Pons (tissue), 1 donor: ENCODE measurements around the gene RTKN.
"Not testable (repeated sequence)": the region's sequence is repeated elsewhere in the genome, so short reads cannot be mapped to it uniquely, and the experiment has no call there.

Source experiments
- DNase-seq: peaks from one replicate; pipeline ENCODE4 v3.0.0-alpha.2; 2016; ENCODE audit warnings: low spot score

RTKN gene

DNA sequence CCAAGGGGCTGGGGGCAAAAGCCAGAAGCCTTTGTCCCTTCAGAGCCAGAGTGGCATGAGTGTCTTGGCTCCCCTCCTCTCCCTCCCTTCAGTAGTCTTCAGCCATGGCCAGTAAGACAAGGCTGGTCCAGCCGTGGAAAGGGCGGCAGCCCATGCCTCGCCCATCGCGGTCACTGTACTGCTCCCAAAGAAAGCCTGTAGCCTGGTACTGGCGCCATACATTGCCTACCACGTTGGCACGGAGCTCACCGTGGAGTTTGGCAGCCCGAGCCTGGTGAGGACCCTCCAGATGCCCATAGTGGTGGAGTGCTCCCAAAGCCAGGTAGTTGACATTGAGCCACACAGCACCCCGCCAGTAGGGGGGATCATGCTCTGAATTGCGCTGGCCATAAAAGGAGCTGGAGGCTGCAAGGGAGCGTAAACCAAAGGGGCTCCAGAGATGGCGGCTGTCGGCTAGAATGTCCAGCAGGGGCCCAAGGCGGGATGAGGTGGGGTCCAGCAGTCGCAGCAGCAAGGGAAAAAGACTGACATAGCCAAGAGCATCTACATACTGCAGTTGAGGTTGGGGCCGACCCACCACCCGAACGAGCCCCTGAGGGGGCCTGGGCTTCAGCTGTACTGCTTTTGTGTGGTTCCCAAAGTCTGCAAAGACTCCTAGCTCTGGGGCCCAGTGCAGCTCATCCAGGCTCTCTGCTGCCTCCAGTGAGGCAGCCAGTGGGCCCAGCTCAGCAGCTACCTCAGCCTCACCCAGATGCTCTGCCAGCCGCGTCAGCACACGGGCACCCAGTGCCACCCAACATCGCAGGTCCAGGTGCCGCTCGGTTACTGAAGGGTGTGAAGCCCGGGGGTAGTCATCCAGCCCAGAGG lies 19.7 kb upstream of the RTKN start:
- no peak for DNase-seq

DNA sequence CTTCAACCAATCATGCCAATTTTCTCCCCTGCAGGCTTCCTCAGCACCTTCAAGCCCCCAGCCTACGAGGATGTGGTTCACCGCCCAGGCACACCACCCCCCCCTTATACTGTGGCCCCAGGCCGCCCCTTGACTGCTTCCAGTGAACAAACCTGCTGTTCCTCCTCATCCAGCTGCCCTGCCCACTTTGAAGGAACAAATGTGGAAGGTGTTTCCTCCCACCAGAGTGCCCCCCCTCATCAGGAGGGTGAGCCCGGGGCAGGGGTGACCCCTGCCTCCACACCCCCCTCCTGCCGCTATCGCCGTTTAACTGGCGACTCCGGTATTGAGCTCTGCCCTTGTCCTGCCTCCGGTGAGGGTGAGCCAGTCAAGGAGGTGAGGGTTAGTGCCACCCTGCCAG lies 18.4 kb upstream of the RTKN start:
- DNase-seq, result not testable (repeated sequence)

DNA sequence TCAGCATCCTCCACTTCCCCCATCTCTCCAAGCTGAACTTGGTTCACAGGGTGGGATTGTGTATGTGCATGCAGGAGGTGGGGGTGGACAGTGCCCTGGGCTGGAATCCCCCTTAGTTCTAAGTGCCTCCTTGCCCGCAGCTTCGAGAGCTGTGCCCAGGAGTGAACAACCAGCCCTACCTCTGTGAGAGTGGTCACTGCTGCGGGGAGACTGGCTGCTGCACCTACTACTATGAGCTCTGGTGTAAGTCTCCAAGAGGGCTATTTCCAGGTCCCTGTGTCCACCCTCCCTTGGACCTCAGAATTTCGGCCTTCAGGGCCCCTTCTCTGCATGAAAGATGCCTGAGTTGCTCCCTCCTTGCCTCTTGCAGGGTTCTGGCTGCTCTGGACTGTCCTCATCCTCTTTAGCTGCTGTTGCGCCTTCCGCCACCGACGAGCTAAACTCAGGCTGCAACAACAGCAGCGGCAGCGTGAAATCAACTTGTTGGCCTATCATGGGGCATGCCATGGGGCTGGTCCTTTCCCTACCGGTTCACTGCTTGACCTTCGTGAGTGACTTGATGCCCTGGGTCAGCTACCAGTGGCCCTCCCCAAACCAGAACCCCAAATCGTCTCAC lies 17.9 kb upstream of the RTKN start:
- DNase-seq, result not testable (repeated sequence)

DNA sequence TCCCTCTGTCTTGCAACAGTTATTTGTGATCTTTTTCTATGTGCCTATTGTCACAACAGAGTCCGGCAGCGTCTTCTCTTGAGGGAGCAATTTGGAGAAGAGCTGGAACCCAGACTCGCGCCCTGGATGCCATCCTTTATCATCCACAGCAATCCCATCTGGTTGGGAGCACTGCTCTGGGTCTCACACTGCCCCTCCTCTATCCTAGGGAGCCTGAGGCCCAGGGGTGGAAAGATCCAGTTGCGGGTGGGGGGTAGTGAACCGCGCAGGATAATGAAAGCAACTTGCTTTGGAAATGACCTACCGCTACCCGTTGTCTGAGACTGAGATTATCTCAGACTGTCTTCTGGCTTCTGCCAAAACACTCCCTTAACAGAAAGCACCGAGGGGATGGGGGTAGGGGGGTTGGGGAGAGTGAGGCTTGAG lies 17.2 kb upstream of the RTKN start:
- DNase-seq, result no peak

DNA sequence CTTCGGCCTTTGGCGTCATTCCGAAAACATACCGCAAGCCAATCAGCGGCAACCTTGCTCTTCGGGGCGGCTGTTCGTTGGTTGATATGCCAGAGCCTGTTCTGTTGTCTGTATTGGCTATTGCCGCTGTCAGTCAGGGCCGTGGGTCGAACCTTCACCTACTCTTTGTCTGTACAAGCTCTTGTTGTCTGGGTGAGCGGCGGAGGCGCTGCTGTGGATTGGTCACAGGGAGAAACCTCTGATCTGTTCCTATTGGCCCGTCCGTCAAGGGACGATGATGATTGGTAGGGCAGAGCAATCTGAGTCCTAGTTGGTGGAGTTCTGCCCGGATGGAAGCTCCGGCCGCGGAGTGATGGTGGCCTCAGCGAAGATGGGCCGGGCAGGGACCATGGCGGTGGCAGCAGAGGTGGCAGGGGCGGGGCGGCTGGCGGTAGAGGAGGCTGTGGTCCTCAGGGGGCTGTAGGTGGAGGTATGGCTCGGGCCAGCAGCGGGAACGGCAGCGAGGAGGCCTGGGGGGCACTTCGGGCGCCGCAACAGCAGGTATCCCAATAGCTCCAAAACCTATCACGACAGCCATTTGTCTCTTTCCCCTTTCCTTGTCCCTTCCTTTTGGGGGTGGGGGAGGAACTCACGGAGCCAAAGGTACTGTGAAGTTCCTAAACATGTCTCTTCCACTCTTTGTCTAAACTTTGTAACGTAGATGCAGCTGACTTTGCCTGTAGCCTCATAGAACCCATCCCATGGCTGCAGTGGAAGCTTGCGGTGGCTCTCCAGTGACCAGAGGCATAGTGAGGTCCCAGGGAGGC lies 16.6 kb upstream of the RTKN start, which contains the start of gene WBP1:
WBP1 (plus strand) TSS at position 307 of the 806 bp plus-strand sequence; CDS start at position 472, 165 bp downstream.
- DNase-seq, result peak; percentile 100

DNA sequence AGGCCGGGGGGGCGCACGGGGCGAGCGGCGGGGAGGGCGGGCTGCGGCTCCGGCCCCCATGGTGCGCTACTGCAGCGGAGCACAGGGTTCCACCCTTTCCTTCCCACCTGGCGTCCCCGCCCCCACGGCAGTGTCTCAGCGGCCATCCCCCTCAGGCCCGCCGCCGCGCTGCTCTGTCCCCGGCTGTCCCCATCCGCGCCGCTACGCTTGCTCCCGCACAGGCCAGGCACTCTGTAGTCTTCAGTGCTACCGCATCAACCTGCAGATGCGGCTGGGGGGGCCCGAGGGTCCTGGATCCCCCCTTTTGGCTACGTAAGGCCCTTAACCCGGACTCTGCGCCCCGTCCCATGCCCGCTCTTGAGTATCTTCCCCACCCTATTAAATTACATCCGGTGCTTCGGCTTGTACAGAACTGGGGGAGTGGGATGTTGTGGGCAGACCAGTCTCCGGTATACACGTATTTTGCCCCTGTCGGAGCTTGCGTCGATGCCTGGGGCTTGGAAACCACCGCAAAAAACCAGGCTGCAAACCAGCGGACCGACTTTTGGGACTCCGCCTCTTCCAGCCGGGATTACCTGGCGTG lies 15.9 kb upstream of the RTKN start:
- no peak for DNase-seq

DNA sequence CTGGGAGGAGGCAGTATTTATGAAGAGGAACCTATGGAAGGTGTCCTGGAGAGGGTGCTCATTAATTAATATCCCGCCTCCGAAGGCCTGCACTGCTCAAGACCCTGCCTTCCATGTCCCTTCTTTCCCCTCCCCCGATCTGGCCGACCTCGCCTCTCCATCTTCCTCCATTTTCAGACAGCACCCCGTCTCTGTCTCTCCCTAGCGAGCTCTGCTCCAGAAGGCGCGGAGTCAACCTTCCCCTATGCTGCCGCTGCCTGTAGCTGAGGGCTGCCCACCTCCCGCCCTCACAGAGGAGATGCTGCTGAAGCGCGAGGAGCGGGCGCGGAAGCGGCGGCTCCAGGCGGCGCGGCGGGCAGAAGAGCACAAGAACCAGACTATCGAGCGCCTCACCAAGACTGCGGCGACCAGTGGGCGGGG lies 15.4 kb upstream of the RTKN start:
- DNase-seq, result no peak

DNA sequence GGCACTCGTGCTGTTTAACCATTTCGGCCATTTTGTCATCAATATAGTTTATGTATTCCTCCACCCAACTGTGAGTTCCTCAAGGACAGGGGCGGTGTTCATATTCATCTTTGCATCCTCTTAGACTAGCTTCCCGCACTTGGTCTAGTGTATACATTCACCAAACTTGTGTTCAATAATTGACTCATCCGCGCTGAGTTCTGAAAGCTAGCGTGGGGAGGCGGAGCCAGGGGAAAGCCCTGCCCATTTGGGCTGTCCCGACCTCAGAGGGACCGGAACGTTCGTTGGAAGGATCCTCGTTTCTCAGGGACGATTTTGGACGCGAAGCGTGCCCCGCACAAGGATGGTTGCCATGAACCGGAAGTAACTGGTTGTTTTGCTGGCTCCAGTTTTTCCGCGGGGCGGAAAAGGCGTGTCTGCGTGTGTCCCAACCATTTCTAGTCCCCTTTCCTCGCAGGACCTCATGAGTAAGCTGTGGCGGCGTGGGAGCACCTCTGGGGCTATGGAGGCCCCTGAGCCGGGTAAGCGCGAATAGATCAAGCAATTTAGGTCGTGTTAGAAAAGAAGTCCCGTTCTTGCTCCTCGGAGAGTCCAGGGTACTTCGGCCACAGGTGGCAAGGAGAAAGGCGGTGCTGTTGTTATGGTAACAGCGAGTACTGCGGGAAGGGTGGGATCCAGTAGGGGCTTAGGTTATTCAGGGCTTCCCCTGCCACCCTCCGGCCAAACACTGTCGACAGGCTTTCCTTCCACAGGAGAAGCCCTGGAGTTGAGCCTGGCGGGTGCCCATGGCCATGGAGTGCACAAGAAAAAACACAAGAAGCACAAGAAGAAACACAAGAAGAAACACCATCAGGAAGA lies 13.1 kb upstream of the RTKN start, which contains the start of gene INO80B:
INO80B (plus strand) TSS at position 434 of the 858 bp plus-strand sequence; CDS start at position 464, 30 bp downstream.
- DNase-seq, result peak; percentile 98

DNA sequence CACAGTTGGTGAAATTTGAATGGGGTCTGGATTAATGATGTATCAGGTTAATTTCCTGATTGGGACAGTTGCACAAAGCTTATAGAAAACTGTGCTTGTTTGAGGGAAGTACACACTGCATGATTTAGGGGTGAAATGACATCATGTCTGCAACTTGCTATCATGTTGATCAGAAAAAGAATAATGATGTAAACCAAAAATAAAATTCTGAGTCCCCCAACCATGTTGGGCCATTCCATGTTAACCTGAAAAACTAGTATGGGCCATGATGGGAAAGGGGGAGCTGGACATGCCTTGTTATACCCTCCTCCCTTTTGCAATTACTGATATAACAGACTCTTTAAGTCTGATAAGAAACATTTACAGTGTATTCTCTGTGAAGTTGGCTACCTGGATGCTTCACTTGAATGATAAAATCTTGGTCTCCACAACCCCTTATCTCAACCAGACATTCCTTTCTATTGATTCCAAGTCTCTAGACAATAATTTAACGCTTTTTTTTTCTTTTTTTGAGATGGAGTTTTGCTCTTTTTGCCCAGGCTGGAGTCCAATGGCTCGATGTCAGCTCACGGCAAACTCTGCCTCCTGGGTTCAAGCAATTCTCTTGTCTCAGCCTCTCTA lies 8.9 kb upstream of the RTKN start:
- no peak for DNase-seq

DNA sequence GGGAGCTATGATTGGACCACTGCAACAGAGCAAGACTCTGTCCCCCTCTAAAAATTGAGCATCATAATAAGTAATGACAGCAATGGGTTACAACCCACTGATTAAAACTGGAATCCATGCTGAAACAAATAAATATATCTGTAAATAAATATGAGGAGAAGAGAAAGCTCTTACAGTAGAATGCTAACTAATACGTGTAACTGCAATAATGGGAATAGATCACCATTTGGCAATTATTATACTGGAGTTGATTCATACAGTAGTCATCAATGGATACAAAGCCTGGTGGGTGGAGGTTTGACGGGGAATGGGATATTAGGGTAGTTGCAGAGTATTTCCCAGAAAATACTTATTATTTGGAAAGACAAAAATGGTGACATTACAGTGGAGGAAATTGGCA lies 7.0 kb upstream of the RTKN start:
- no peak for DNase-seq

DNA sequence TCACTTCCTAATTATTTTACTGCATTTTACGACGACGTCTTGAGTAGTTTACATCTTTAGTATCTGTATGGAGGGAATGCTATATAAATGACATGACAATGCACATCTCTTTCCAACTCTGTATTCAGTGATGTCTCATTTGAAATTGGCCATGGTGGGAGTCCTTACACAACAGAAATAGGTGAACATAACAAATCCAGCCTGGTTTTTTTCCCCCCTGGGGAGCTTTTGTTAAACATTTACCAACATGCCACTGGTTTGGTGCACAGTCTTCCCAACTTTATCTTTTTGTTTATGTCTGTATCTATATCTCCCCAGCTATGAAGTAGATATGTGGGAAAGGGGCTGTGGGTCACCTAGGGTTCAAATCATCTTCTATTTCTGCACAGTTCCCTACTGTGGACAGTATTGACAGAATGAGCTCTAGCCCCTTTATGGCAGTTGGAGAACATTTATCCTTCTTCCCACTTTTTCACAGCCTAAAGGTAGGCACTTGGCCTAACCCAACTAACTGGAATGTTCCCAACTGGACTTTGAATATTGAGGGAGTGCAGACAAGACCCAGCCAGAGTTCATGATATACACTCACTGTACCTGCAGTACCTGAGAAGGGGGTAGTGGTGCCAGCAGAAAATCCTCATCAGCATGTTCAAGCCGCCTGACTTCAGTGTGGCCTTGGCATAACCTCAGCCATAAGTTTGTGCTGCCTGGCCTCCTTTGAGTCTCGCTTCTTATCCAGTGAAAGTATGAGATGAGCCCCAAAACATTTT lies 5.7 kb upstream of the RTKN start:
- DNase-seq, result no peak

DNA sequence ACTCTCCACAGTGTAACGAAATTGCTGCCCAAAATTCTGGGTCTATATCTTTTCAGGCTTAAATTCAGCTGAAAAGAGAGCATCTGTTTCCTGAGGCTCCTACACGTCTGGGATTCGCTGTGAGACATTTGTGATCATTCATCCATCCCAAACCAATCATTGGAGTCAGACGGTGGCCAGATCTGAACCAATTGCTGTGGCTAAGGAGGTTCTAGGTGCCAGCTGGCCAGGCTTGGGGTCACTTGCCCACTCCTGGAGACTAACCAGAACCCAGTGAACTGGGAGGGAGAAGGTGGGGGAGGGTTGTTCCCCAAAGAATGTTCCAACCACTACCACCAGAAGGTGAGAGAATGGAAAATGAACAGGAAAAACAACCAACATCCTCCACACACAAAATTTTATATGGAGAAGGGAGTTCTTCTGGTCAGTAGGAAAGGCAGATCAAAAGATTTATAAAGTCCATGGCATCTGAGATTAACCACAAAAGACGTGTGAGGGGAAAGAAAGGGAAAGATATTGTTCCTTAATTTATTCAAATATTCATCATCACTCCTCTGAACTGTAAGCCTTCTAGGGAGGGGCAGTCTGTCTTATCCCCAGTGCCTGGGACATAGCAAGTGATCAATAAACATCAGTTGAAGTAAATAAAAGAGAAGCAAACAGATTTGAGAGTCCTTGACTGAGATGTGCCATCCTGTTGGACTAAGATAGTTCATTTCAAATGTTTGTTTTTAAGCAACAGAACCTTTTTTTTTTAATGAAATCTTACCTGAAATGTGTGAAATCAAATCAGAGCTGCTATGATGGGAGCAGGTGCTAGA lies 3.0 kb upstream of the RTKN start:
- DNase-seq, result no peak

DNA sequence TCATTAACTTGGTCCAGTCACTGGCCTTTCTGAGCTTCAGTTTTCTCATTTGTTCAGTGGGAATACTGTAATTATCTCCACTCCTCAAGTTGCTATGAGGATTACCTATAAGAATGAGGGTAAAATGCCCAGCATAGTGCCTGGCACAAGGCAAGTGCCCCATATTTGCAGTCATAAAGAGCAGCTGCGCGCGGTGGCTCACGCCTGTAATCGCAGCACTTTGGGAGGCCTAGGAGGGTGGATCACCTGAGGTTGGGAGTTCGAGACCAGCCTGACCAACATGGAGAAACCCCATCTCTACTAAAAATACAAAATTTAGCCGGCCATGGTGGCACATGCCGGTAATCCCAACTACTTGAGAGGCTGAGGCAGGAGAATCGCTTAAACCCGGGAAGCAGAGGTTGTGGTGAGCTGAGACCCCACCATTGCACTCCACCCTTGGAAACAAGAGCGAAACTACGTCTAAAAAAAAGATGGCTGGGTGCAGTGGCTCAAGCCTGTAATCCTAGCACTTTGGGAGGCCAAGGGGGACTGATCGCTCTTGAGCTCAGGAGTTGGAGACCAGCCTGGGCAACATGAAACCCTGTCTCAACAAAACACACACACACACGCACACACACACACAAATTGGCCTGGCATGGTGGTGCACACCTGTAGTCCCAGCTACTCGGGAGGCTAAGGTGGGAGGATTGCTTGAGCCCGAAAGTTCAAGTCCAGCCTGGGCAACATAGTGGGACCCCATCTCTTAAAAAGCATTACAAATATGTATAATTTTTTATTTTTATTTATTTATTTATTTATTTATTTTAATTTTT lies 953 bp upstream of the RTKN start:
- not testable (repeated sequence) for DNase-seq

DNA sequence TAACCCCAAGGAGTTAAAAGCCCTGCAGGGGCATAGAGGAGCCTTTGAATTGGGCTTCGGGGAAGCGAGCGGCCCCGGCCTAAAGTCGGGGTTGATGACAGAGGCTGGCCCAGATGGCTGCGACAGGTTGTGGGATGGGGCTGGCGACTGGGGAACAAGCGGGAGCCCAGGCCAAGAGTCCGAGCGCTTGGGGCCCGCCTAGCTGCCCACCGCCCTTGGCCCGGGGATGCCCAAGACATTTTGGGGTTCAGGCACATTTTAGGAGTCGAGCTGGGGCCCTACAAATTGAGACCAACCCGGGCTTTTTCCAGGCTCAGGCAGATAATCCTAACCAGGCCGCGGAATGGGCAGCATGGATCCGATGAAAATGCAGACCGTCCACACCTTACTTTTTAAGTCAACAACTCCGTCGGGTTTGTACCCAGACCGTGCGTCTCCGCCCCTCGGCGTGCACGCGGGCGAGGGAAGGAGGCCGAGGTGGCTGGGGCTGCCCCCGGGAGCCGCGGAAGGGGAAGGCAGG lies 507 bp downstream of the RTKN start:
- no peak for DNase-seq

DNA sequence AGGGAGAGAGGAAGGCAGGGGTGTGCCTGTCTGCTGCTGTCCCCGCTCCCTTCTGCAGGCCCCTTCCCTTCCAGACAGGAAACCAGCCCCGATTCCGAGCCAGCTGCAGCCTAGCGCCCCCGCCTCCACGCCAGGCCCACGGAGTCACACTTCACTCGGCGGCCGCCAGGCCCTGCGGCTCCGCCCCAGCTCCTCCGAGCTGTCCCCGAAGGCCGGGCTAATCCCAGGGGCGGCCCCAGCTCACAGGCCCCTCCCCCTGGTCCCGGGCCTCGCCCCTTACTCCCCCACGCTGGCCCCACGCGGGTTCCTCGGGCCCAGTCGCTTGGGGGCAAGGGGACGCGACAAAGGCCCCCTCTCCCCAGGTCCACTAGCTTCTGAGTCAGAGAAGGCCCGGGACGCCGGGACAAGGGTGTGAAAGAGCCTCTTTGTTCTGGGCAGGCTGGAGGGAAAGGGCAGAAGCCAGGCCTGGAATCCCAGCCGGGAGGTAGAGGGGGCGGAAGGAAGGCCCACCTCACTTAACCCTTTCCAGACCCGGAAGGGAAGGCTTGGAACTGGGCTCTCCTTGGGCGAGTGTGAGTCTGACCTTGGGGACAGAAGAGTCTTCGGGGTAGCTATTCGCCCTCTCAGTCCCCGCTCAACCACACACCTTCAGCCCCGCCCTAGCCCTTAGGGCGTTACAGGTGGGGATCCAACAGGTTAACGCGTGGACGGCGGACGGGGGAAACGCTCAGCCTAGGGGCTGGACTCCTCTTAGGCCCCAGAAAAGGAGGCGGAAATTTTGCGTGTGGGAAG lies 1.2 kb downstream of the RTKN start:
- DNase-seq, result peak; percentile 92

DNA sequence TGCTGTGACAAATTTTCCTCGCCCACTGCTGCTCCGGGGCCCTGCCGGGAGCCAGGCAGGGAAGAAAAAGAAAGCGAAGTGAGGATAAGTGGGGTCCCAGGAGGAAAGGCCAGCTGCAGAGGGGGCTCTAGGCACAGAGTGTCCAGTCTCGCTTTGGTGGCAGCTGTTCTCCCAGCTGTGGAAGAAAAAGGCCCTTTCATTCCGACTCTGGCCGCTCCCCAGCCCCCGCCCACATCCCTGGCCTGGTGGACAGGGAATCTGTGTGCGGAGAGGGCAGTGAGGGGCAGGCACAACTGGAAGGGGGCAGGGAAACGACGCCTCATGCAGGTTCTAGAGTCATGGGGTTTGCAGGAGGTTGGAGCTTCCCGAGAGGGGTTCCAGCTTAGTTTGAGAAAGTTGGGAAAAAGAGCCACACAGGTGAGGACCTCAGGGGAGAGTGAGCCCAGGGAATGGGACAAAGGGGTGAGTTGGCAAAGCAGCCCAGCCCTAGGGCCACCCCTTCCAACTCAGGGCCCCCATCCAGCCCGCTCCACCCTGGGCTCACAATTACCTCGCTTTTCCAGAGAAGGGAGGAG lies 1.8 kb downstream of the RTKN start:
- peak; percentile 96 for DNase-seq

DNA sequence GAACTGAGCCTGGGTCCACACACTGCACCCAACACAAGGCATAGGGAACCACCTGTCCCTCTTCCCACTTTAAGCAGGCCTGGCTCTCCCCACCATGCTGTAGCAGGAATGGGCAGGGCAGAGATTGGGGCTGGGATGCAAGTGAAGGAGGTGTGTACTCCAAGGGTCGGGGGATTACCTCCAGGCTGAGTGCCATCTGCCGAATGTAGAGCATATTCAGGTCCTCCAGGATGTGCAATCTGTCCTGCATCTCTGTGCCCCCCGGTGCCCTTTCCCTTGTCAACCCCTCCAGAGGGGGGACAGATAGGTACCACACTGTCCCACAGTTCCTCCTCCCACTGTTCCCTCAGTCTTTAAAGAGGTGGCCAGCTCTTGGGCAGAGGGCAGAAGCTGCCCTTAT lies 2.4 kb downstream of the RTKN start:
- DNase-seq, result no peak
